Measurements from ENCODE around the gene FNTB. TPM values are rescaled to one million over a fixed set of nuclear protein-coding genes. Genes with fewer than 3 reads are reported as not detected.
A peak's percentile ranks its signal among the peaks of the same experiment; 100 is the strongest.

FNTB gene
- total and polyA plus RNA-seq, 2 of the 13 experiments (the other 11 are each of a cell fraction or from before 2014, with no cell fraction given) = 23.6 to 28.5 TPM

GRCh38 chr14:64952598-64953309 lies 33.9 kb upstream of the FNTB start:
- H3K9me3 ChIP-seq (ENCODE audit: low read length) = no peaks in the 10 kb centered on the region
- no peak overlapping the region for H3K27ac ChIP-seq (ENCODE audit: extremely low read length, insufficient read depth, low read length)
- no peaks in the 10 kb centered on the region for H3K27me3 ChIP-seq (ENCODE audit: control insufficient read depth in 1 of 2, insufficient read depth in 2 of 2, low read length in 2 of 2)
- in situ Hi-C loops (cut with HindIII; ENCODE audit: extremely low pct_ligation_motif_present, low pct_unique_long_range_greater_than_20kb) (no loop called here), intact Hi-C loops (cut with micrococcal nuclease; ENCODE audit: unreplicated experiment) (no loop called here)
- peaks cover 34% of the 10 kb centered on the region for H3K4me1 ChIP-seq (ENCODE audit: insufficient read depth, low read length)
- no peak overlapping the region for H3K4me3 ChIP-seq (replicated peaks in 1 of 3; ENCODE audit: insufficient read depth in 1 of 3, low read depth in 2 of 3, low read length in 3 of 3)
- ChIA-PET POLR2A (interaction anchor here (1.4 kb wide), 1 partner anchor 10 kb away, joined by 6 read pairs; the partner anchor contains the start of gene GPX2), CTCF (ENCODE audit: low intra/inter-chr PET ratio, low total read pairs) (no interaction called here)
- DNase-seq (ENCODE audit: low spot score) = no peak
- 87% methylated on average over 7 of the region's 7 CpGs for WGBS (ENCODE audit: low lambda C conversion rate)
- no peak; the same call in 2 of the 3 replicates for ATAC-seq
- H3K36me3 ChIP-seq (replicated peaks in 1 of 2; ENCODE audit: control insufficient read depth in 1 of 2, insufficient read depth in 2 of 2, low read length in 2 of 2) = peaks cover 0 to 5% of the 10 kb centered on the region in 2 experiments; a peak in 2 of 5 replicates
- no peak overlapping the region for H3K9ac ChIP-seq (ENCODE audit: insufficient read depth, low read depth, low read length)
- no peaks in the 10 kb centered on the region for H4K20me1 ChIP-seq (ENCODE audit: insufficient read depth, low read length)
- no TSS peak for BruUV-seq (replicated peaks)
- no peak for FAIRE-seq
- H3K4me2 ChIP-seq (ENCODE audit: low read depth, low read length) = no peak overlapping the region
- no peak overlapping the region for H2AFZ ChIP-seq (ENCODE audit: low read length)
- no peaks in the 10 kb centered on the region for H3K79me2 ChIP-seq (ENCODE audit: insufficient read depth, low read length)
- TF ChIP-seq, protein P1, sequence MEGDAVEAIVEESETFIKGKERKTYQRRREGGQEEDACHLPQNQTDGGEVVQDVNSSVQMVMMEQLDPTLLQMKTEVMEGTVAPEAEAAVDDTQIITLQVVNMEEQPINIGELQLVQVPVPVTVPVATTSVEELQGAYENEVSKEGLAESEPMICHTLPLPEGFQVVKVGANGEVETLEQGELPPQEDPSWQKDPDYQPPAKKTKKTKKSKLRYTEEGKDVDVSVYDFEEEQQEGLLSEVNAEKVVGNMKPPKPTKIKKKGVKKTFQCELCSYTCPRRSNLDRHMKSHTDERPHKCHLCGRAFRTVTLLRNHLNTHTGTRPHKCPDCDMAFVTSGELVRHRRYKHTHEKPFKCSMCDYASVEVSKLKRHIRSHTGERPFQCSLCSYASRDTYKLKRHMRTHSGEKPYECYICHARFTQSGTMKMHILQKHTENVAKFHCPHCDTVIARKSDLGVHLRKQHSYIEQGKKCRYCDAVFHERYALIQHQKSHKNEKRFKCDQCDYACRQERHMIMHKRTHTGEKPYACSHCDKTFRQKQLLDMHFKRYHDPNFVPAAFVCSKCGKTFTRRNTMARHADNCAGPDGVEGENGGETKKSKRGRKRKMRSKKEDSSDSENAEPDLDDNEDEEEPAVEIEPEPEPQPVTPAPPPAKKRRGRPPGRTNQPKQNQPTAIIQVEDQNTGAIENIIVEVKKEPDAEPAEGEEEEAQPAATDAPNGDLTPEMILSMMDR (CRISPR knock-in tag; IDR thresholded peaks at IDR 0.05) = peak; percentile 8; the same call in 1 of the 2 replicates
- TF ChIP-seq ZNF639 (CRISPR knock-in tag; conservative IDR thresholded peaks at IDR 0.05) (no peak), ZBTB42 (CRISPR knock-in tag; IDR thresholded peaks at IDR 0.05) (no peak), ZNF484 (CRISPR knock-in tag; IDR thresholded peaks at IDR 0.05; ENCODE audit: borderline replicate concordance, low read depth) (no peak), PAWR (CRISPR knock-in tag; IDR thresholded peaks at IDR 0.05; ENCODE audit: borderline replicate concordance) (no peak), ZNF335 (CRISPR knock-in tag; IDR thresholded peaks at IDR 0.05) (no peak), ZNF670 (CRISPR knock-in tag; IDR thresholded peaks at IDR 0.05; ENCODE audit: borderline replicate concordance) (no peak), KAT7 (CRISPR knock-in tag; IDR thresholded peaks at IDR 0.05; ENCODE audit: borderline replicate concordance) (no peak), REL (CRISPR knock-in tag; conservative IDR thresholded peaks at IDR 0.05) (no peak), BCL6 (CRISPR knock-in tag; IDR thresholded peaks at IDR 0.05) (0 out of 2 replicates have a peak, but pooled peaks have one; percentile 15)
- TF ChIP-seq, protein P2, sequence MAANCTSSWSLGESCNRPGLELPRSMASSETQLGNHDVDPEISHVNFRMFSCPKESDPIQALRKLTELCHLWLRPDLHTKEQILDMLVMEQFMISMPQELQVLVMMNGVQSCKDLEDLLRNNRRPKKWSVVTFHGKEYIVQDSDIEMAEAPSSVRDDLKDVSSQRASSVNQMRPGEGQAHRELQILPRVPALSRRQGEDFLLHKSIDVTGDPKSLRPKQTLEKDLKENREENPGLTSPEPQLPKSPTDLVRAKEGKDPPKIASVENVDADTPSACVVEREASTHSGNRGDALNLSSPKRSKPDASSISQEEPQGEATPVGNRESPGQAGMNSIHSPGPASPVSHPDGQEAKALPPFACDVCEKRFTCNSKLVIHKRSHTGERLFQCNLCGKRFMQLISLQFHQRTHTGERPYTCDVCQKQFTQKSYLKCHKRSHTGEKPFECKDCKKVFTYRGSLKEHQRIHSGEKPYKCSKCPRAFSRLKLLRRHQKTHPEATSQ (CRISPR knock-in tag; IDR thresholded peaks at IDR 0.05; ENCODE audit: borderline replicate concordance) = no peak
- TF ChIP-seq, protein P3, sequence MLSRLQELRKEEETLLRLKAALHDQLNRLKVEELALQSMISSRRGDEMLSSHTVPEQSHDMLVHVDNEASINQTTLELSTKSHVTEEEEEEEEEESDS (CRISPR knock-in tag; IDR thresholded peaks at IDR 0.05; ENCODE audit: borderline replicate concordance) = no peak
- TF ChIP-seq, protein P4, sequence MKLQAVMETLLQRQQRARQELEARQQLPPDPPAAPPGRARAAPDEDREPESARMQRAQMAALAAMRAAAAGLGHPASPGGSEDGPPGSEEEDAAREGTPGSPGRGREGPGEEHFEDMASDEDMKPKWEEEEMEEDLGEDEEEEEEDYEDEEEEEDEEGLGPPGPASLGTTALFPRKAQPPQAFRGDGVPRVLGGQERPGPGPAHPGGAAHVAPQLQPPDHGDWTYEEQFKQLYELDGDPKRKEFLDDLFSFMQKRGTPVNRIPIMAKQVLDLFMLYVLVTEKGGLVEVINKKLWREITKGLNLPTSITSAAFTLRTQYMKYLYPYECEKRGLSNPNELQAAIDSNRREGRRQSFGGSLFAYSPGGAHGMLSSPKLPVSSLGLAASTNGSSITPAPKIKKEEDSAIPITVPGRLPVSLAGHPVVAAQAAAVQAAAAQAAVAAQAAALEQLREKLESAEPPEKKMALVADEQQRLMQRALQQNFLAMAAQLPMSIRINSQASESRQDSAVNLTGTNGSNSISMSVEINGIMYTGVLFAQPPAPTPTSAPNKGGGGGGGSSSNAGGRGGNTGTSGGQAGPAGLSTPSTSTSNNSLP (IDR thresholded peaks at IDR 0.05; ENCODE audit: low read depth, low read length) = no peak
